Osteoblast (primary cell): Measurements from ENCODE around the gene RBM20. TPM values are rescaled to one million over a fixed set of nuclear protein-coding genes. Genes with fewer than 3 reads are reported as not detected.

Source experiments
- DNase-seq: peaks from one replicate; pipeline ENCODE4 v3.0.0; 2011; ENCODE audit warnings: low spot score, mixed read lengths; ENCODE audit not compliant: insufficient read length; ENCODE audit errors: missing footprints
- H2AFZ ChIP-seq: 2 replicates; pipeline ENCODE4 v1.6.0; 2011; ENCODE audit warnings: mild to moderate bottlenecking, low read length
- H3K27ac ChIP-seq: 2 replicates; pipeline ENCODE4 v1.5.1; 2011; ENCODE audit warnings: mild to moderate bottlenecking, low read depth, low read length, moderate library complexity
- H3K27me3 ChIP-seq: 2 replicates; pipeline ENCODE4 v1.6.0; 2012; ENCODE audit warnings: mild to moderate bottlenecking, control low read depth, inconsistent platforms, low read length, moderate library complexity; ENCODE audit not compliant: insufficient read depth
- H3K36me3 ChIP-seq: 2 replicates; pipeline ENCODE4 v1.5.1; 2011; ENCODE audit warnings: mild to moderate bottlenecking, low read length, control low read depth, moderate library complexity; ENCODE audit not compliant: insufficient read depth
- H3K4me1 ChIP-seq: 2 replicates; pipeline ENCODE4 v1.5.1; 2011; ENCODE audit warnings: mild to moderate bottlenecking, low read length, control low read depth, moderate library complexity; ENCODE audit not compliant: insufficient read depth
- H3K4me2 ChIP-seq: 2 replicates; pipeline ENCODE4 v1.6.0; 2011; ENCODE audit warnings: mild to moderate bottlenecking, low read length; ENCODE audit not compliant: insufficient read depth
- H3K4me3 ChIP-seq: fragments of 200-600 bp; sonication (generic); 3 replicates; pipeline ENCODE4 v1.5.1; 2012; ENCODE audit warnings: mild to moderate bottlenecking, low read length, inconsistent platforms; ENCODE audit not compliant: insufficient read depth
- H3K79me2 ChIP-seq: 2 replicates; pipeline ENCODE4 v1.6.0; 2012; ENCODE audit warnings: mild to moderate bottlenecking, low read length, control low read depth, inconsistent platforms; ENCODE audit not compliant: insufficient read depth
- H3K9me3 ChIP-seq: 2 replicates; pipeline ENCODE4 v1.5.1; 2011; ENCODE audit warnings: low read depth, low read length, control low read depth
- H4K20me1 ChIP-seq: 2 replicates; pipeline ENCODE4 v1.6.0; 2012; ENCODE audit warnings: mild to moderate bottlenecking, low read length, control low read depth; ENCODE audit not compliant: insufficient read depth
- CTCF ChIP-seq: IDR thresholded peaks from 2 replicates; pipeline ENCODE4 v1.5.1; 2011; ENCODE audit warnings: mild to moderate bottlenecking, low read depth, low read length, moderate library complexity; ENCODE audit errors: extremely low read depth
- total RNA-seq: library from RNA; depleted of rRNA; stranded (reverse); fragments of >200 nt; gene quantifications from 2 replicates; pipeline ENCODE4 v1.2.3, GENCODE V29; 2012

Gene RBM20
- total RNA-seq, 1 donor = not detected

GRCh38 chr10:110833234-110833940 lies 189.3 kb downstream of the RBM20 start:
- peaks cover 6% of the 10 kb centered on the region for H3K27me3 ChIP-seq
- no peak overlapping the region for H3K27ac ChIP-seq
- H3K4me2 ChIP-seq = no peak overlapping the region
- no peak for TF ChIP-seq CTCF
- no peaks in the 10 kb centered on the region for H3K36me3 ChIP-seq
- no peaks in the 10 kb centered on the region for H3K4me1 ChIP-seq
- no peaks in the 10 kb centered on the region for H3K9me3 ChIP-seq
- no peak overlapping the region for H2AFZ ChIP-seq
- DNase-seq = no peak
- no peaks in the 10 kb centered on the region for H3K79me2 ChIP-seq
- no peaks in the 10 kb centered on the region for H4K20me1 ChIP-seq
- no peak overlapping the region for H3K4me3 ChIP-seq

- Histone ChIP-seq H4K20me1 (no peaks in the 10 kb centered on the region), H3K9me3 (no peaks in the 10 kb centered on the region), H2AFZ (no peak overlapping the region), H3K27ac (no peak overlapping the region), H3K4me3 (no peak overlapping the region), H3K27me3 (no peaks in the 10 kb centered on the region), H3K36me3 (no peaks in the 10 kb centered on the region), H3K79me2 (no peaks in the 10 kb centered on the region), H3K4me2 (no peak overlapping the region), H3K4me1 (no peaks in the 10 kb centered on the region)
- TF ChIP-seq CTCF = no peak
- DNase-seq = no peak
Measured at GRCh38 chr10:110833941-110834628, 189.9 kb downstream of the RBM20 start.

- Histone ChIP-seq H3K4me2 (no peak overlapping the region), H2AFZ (no peak overlapping the region), H3K9me3 (no peaks in the 10 kb centered on the region), H3K4me1 (no peaks in the 10 kb centered on the region), H3K27ac (no peak overlapping the region), H3K79me2 (no peaks in the 10 kb centered on the region), H3K27me3 (no peaks in the 10 kb centered on the region), H4K20me1 (no peaks in the 10 kb centered on the region), H3K36me3 (no peaks in the 10 kb centered on the region), H3K4me3 (no peak overlapping the region)
- DNase-seq = no peak
- no peak for TF ChIP-seq CTCF
Measured at GRCh38 chr10:110834629-110835301, 190.6 kb downstream of the RBM20 start.

GRCh38 chr10:110835841-110836240 lies 191.7 kb downstream of the RBM20 start:
- Histone ChIP-seq H3K4me3 (no peak overlapping the region), H3K4me2 (no peak overlapping the region), H4K20me1 (no peaks in the 10 kb centered on the region), H3K79me2 (no peaks in the 10 kb centered on the region), H3K9me3 (no peaks in the 10 kb centered on the region), H3K27me3 (no peaks in the 10 kb centered on the region), H3K36me3 (no peaks in the 10 kb centered on the region), H3K4me1 (no peaks in the 10 kb centered on the region), H3K27ac (no peak overlapping the region), H2AFZ (no peak overlapping the region)
- TF ChIP-seq CTCF = no peak
- no peak for DNase-seq
